Measurements from ENCODE around the gene MINDY2.

Gene MINDY2

DNA sequence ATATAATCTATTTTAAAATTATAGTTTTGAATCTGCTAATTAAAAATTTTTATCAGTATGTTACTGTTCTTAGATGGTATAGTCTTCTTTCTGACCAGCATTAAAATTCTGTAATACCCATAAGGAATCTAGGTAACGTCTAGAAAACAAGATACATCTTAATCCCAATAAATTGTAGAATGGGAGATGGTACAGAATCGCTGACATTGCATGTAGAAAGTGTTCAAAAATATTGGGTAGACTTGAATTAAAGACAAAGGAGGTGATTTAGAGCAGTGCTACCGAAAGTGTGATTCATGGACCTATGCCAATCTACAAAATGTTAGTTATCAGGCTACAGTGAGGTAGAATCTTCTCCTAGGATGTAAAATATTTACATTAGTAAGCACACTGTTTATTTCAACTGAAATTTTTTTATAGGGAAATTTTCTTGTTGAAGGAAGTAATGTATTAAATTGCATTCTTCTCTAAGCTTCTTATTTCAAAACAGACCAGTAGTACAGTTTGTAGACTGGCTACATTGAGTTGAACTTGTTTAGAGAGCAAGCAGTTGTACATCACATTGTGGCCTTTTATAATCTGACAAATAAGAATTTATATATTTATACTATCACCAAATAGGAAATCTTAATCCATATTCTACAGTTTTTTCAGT, 17.1 kb downstream of the MINDY2 start:
- H2AFZ ChIP-seq (ENCODE audit: low read length), result no peak overlapping the region
- H3K9ac ChIP-seq (ENCODE audit: low read length), result no peak overlapping the region
- no peak for DNase-seq
- no peaks in the 10 kb centered on the region for H3K36me3 ChIP-seq (replicated peaks; ENCODE audit: insufficient read depth, low read length)
- H3K4me1 ChIP-seq (ENCODE audit: low read length), result no peaks in the 10 kb centered on the region
- no peaks in the 10 kb centered on the region for H3K27me3 ChIP-seq (replicated peaks; ENCODE audit: insufficient read depth, low read length)
- H3K27ac ChIP-seq (ENCODE audit: low read length), result no peak overlapping the region
- TF ChIP-seq EZH2phosphoT487 (IDR thresholded peaks at IDR 0.05; ENCODE audit: low read length), result no peak
- no peak for TF ChIP-seq CTCF (IDR thresholded peaks at IDR 0.05; ENCODE audit: low read length)
- no peak for TF ChIP-seq EZH2 (optimal IDR thresholded peaks at IDR 0.05; ENCODE audit: low read depth, low read length)
- peaks cover 31% of the 10 kb centered on the region for H3K79me2 ChIP-seq (ENCODE audit: low read length)
- no peaks in the 10 kb centered on the region for H4K20me1 ChIP-seq (ENCODE audit: insufficient read depth, low read length)
- H3F3A ChIP-seq (ENCODE audit: insufficient read depth, low read length), result no peaks in the 10 kb centered on the region
- no peak overlapping the region for H3K4me2 ChIP-seq (ENCODE audit: low read depth, low read length)
- H3K9me3 ChIP-seq (replicated peaks; ENCODE audit: insufficient read depth, low read length), result no peaks in the 10 kb centered on the region
- no peaks in the 10 kb centered on the region for H3K9me2 ChIP-seq (replicated peaks; ENCODE audit: insufficient read depth, low read length)
- no peak overlapping the region for H3K4me3 ChIP-seq (ENCODE audit: low read length)

DNA sequence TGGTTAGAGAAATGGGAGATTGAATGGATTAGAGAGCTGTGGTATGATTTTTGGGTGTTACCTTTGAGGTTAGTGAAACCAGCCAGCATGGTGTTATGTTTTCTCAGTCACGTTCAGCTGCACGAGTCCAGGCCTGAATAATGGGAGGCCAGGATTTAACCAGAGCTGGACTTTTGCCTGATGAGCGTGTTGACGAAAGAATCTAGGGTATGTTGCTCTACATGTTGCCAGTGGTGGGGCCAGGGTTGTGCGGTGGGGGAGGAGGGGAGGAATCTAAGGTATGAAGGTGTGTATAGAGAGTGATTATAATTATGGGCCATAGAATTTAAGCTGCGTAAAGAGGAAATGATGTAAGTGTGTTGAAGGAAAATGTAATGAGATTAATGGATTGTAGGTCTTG, 22.8 kb downstream of the MINDY2 start:
- no peaks in the 10 kb centered on the region for H3K27me3 ChIP-seq (replicated peaks; ENCODE audit: insufficient read depth, low read length)
- H3K79me2 ChIP-seq (ENCODE audit: low read length), result peaks cover 21% of the 10 kb centered on the region
- no peak overlapping the region for H3K4me3 ChIP-seq (ENCODE audit: low read length)
- no peaks in the 10 kb centered on the region for H4K20me1 ChIP-seq (ENCODE audit: insufficient read depth, low read length)
- H3K36me3 ChIP-seq (replicated peaks; ENCODE audit: insufficient read depth, low read length), result no peaks in the 10 kb centered on the region
- no peaks in the 10 kb centered on the region for H3K9me2 ChIP-seq (replicated peaks; ENCODE audit: insufficient read depth, low read length)
- DNase-seq, result no peak
- TF ChIP-seq CTCF (IDR thresholded peaks at IDR 0.05; ENCODE audit: low read length), result no peak
- no peak for TF ChIP-seq EZH2phosphoT487 (IDR thresholded peaks at IDR 0.05; ENCODE audit: low read length)
- TF ChIP-seq EZH2 (optimal IDR thresholded peaks at IDR 0.05; ENCODE audit: low read depth, low read length), result no peak
- H3K27ac ChIP-seq (ENCODE audit: low read length), result no peak overlapping the region
- H3K9ac ChIP-seq (ENCODE audit: low read length), result no peak overlapping the region
- no peaks in the 10 kb centered on the region for H3K4me1 ChIP-seq (ENCODE audit: low read length)
- H3F3A ChIP-seq (ENCODE audit: insufficient read depth, low read length), result no peaks in the 10 kb centered on the region
- H3K9me3 ChIP-seq (replicated peaks; ENCODE audit: insufficient read depth, low read length), result no peaks in the 10 kb centered on the region
- H3K4me2 ChIP-seq (ENCODE audit: low read depth, low read length), result no peak overlapping the region
- no peak overlapping the region for H2AFZ ChIP-seq (ENCODE audit: low read length)

DNA sequence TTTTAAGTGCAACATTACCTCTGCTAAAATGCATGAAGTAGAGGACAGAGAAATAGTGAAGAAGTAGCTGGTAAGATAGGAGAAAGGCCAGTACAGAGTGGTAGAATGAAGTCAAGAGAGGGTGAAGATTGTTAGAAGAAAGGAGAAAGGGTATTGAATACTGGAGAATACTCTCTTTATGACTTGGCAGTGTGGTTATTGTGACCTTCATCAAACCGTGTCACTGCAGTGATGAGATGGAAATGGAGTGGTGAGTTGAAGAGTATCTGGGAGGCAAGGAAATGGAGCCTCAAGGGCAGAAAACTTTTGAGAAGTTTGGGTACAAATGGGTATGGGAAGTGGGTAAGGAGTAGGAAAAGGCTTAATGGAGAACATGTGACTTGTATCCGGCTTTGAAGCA, 24.7 kb downstream of the MINDY2 start:
- H3K27ac ChIP-seq (ENCODE audit: low read length), result no peak overlapping the region
- H3K79me2 ChIP-seq (ENCODE audit: low read length), result peaks cover 27% of the 10 kb centered on the region
- no peaks in the 10 kb centered on the region for H3K9me2 ChIP-seq (replicated peaks; ENCODE audit: insufficient read depth, low read length)
- no peaks in the 10 kb centered on the region for H3K9me3 ChIP-seq (replicated peaks; ENCODE audit: insufficient read depth, low read length)
- no peak overlapping the region for H3K9ac ChIP-seq (ENCODE audit: low read length)
- no peak overlapping the region for H3K4me3 ChIP-seq (ENCODE audit: low read length)
- no peak overlapping the region for H2AFZ ChIP-seq (ENCODE audit: low read length)
- H3K4me1 ChIP-seq (ENCODE audit: low read length), result no peaks in the 10 kb centered on the region
- no peaks in the 10 kb centered on the region for H3F3A ChIP-seq (ENCODE audit: insufficient read depth, low read length)
- H3K4me2 ChIP-seq (ENCODE audit: low read depth, low read length), result no peak overlapping the region
- H4K20me1 ChIP-seq (ENCODE audit: insufficient read depth, low read length), result no peaks in the 10 kb centered on the region
- no peak for TF ChIP-seq EZH2 (optimal IDR thresholded peaks at IDR 0.05; ENCODE audit: low read depth, low read length)
- no peak for TF ChIP-seq CTCF (IDR thresholded peaks at IDR 0.05; ENCODE audit: low read length)
- TF ChIP-seq EZH2phosphoT487 (IDR thresholded peaks at IDR 0.05; ENCODE audit: low read length), result no peak
- no peak for DNase-seq
- no peaks in the 10 kb centered on the region for H3K36me3 ChIP-seq (replicated peaks; ENCODE audit: insufficient read depth, low read length)
- no peaks in the 10 kb centered on the region for H3K27me3 ChIP-seq (replicated peaks; ENCODE audit: insufficient read depth, low read length)
